GM21529 (cell line): ENCODE measurements around the gene ARHGAP30.
A peak's percentile ranks its signal among the peaks of the same experiment; 100 is the strongest.
"Not testable (repeated sequence)": the region's sequence is repeated elsewhere in the genome, so short reads cannot be mapped to it uniquely, and the experiment has no call there.

Source experiments
- ATAC-seq: cut with Tn5 transposase; IDR thresholded peaks from one replicate; pipeline ENCODE4 v1.9.1; 2021; ENCODE audit not compliant: unreplicated experiment

Gene ARHGAP30

GRCh38 chr1:161070761-161071160, 1.1 kb upstream of the ARHGAP30 start:
- ATAC-seq: no peak

- peak; percentile 0 for ATAC-seq
Measured at GRCh38 chr1:161069241-161069640, 450 bp downstream of the ARHGAP30 start.

- ATAC-seq: peak; percentile 65
Measured at GRCh38 chr1:161068306-161069234, 1.1 kb downstream of the ARHGAP30 start.

DNA sequence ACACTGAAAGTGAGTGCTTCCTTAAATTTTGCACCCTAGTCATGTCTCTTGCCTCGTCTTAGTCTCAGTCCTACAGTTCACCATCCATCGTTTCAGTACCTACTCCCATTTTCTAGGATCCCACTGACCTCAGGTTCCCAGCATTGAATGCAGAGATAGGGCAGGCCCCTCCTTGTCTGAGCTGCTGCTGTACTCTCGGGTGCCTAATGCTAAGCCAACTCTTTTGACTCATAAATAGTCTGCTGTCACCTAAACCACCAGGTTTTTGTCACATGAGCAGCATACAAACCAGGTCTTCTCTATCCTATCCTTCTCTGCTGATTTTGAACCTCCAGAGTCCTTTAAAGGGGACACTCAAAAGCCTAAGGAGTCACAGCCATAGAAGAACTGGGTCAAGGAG, 3.0 kb downstream of the ARHGAP30 start:
- no peak for ATAC-seq

- not testable (repeated sequence) for ATAC-seq
Measured at GRCh38 chr1:161065681-161066080, 4.0 kb downstream of the ARHGAP30 start.

GRCh38 chr1:161063936-161064335, 5.8 kb downstream of the ARHGAP30 start:
- ATAC-seq: not testable (repeated sequence)

DNA sequence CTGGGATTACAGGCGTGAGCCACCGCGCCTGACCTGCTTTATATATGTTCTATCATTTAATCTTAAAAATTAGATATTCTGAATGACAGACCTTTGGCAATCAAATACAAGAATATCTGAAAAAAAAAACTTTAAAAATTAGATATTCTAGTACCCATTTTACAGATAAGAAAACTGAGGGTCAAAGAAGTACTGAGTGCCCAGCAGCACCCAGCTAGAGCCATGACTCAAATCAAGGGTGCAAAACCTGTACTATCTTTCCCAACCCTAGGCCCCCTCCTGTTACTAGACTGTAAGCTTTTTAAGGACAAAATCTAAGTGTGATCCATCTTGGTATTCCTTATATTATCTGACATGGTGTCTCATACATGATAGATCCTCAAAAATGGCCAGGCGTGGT, 8.3 kb downstream of the ARHGAP30 start:
- no peak for ATAC-seq

GRCh38 chr1:161059293-161059692, 10.4 kb downstream of the ARHGAP30 start:
- no peak for ATAC-seq

- no peak for ATAC-seq
Measured at GRCh38 chr1:161054805-161055204, 14.9 kb downstream of the ARHGAP30 start.

GRCh38 chr1:161054232-161054631, 15.5 kb downstream of the ARHGAP30 start:
- no peak for ATAC-seq

- ATAC-seq: no peak
Measured at GRCh38 chr1:161052899-161053298, 16.8 kb downstream of the ARHGAP30 start.

GRCh38 chr1:161051219-161051618, 18.5 kb downstream of the ARHGAP30 start:
- ATAC-seq: no peak

GRCh38 chr1:161048949-161049722, 20.6 kb downstream of the ARHGAP30 start:
- no peak for ATAC-seq

- ATAC-seq: no peak
Measured at GRCh38 chr1:161047436-161048420, 22.0 kb downstream of the ARHGAP30 start.

DNA sequence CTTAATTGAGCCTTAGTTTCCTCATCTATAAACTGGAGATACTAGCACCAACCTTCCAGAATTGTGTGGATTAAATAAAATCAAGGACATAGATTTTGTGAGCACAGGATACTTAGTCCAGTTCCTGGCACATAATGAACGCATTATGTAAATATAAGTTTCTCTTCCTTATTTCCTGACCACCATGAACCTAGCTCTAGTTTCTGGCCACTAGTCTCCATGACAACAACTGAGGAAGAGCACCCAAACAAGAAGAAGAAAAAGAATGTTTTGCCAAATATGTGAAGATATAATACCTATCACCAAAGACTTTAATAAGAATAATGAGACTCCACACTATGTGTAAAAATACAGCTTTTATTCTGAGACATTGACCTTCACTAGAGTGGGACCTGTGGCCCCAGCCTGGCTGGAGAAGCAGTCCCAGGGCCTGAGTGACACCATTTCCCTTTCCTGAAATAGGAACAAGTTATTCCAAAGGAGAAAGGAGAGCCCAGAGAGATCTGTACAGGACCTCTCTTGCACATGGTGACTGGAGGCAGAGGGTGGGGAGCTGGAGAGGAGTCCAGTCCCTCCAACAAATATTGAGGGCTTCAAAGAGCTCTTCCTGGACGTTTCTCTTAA, 23.0 kb downstream of the ARHGAP30 start:
- ATAC-seq: peak; percentile 46

DNA sequence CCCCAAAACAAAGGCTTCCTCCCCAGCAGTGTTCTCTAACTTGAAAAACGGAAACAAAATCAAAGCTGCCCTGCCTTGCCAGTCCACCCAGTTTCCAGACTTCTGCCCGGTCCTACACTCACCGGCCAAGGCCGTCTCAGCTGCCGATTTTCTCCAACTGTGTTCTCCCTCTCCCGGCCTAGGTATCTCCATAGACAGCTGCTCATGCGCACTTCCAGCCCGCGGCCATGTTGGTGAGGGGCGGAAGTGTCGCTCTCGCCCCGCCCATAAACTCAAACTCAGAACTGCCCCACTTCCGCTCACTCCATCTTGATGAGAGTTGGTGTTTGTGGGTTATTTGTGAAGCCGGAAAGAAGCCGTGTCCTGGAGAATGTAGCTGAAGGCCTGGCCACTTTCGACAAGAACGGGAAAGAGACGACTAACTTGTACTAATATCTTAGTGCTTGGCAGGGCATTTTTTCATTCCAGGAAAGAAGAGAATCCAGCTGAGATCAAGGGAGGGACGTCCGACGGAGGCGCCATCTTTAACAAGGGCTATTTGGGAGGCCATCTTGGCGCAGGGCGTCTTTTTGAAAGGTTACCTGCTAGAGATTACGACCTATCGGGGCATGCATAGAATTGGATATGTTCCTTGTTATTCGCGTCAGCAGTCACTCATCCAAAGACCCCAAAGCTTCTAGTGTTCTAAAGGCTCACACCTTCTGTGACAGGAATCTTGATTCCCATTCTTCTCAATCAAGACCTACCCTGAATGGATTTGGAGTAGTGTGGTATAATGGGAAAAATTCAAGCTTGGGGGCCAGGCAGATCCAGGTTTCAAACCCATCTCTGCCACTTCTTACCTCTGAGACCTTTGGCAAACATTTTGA, 23.7 kb downstream of the ARHGAP30 start, which contains the start of gene USF1:
Gene USF1, minus strand, starts transcription at position 242 of the 869 bp plus-strand sequence. CDS start 2,702 bp downstream, outside the sequence.
- ATAC-seq: peak; percentile 66

DNA sequence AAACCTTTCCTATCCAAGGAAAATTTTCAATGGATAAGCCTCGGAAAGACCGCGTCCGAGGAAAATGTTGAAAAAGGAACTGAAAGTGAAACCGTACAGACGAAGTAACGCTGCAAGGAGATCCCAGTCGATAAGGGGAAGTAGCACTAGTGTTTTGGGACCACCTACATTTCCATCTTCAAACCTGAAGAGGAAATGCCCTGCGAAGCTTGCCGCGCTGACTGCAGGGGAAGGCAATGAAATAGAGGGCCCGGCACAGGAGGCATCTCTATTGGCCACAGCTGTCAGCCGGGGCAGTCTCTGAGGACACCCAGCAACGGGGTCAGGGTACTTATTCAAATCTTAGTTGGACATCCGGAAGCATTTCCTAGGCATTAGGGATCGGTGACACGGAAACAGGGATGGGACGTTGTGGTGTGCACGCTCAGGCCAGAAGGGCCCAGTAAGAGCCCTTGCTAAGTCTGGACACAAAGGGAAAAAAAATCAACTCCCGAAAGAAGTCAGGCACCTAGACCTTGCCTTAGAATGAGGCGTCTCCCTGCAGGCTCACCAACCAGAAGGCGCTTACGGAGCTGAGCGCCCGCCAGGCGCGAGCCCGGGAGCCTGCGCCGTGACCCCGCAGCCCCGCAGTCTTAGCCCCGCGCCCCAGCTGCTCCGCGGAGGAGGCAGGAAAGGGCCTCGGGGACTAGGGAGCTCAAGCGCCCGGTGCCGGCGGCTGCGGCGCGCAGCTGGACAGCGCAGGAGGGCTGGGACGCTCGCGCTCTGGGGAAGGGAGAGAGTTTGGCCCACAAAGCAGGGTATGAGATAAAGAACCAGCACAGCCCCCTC, 24.6 kb downstream of the ARHGAP30 start:
- ATAC-seq: peak; percentile 37

DNA sequence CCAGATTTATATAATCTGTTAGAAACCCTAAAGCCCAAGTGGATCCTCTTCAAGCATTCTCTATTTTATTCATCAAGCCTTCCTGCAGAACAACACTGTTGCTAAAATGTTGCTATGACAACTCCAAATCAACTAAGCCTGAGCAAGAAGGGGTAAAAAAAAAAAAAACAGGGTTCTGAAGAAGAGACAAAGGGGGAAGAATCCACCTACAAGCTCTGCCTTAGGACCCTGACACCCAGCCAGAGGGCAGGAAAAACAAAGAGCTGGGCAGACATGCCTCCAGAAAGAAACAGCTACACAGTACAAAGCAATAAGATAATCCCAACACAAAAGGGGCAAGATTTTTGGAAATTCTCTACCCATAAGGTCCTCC, 25.2 kb downstream of the ARHGAP30 start:
- ATAC-seq: no peak
